Peyer's patch (tissue), 4 donors: ENCODE measurements around the gene SPATA6. TPM values are rescaled to one million over a fixed set of nuclear protein-coding genes. Genes with fewer than 3 reads are reported as not detected.

Experiments used
- DNase-seq, 3 donors: peaks; one replicate each; pipeline ENCODE4 v3.0.0-alpha.2; 2017 to 2019
- H3K27ac ChIP-seq, 4 donors: fragments of 200-600 bp; sonication (generic); one replicate each; pipeline ENCODE4 v1.5.1; 2016 to 2019
- H3K27me3 ChIP-seq, 2 donors: fragments of 200-600 bp; sonication (generic); one replicate each; pipeline ENCODE4 v1.5.1; 2019
- H3K36me3 ChIP-seq, 3 donors: fragments of 200-600 bp; sonication (generic); one replicate each; pipeline ENCODE4 v1.5.1; 2016 to 2019
- H3K4me1 ChIP-seq, 4 donors: fragments of 200-600 bp; sonication (generic); one replicate each; pipeline ENCODE4 v1.5.1; 2016 to 2019
- H3K4me3 ChIP-seq, 4 donors: fragments of 200-600 bp; sonication (generic); 1 replicate in 3 of 4; 2 replicates in 1 of 4; pipeline ENCODE4 v1.5.1; 2016 to 2019; ENCODE audit warnings: mild to moderate bottlenecking in 1 of 4
- H3K9me3 ChIP-seq, 4 donors: fragments of 200-600 bp; sonication (generic); one replicate each; pipeline ENCODE4 v1.5.1; 2016 to 2019; ENCODE audit warnings: mild to moderate bottlenecking in 1 of 4
- CTCF ChIP-seq, 6 experiments: fragments of 450-650 bp in 4 of 6; fragments of 200-600 bp in 2 of 6; sonication (generic) in 1 of 6; IDR thresholded peaks; one replicate each; pipeline ENCODE4 v1.5.1; 2017 to 2019; ENCODE audit warnings: antibody characterized with exemption in 6 of 6, mild to moderate bottlenecking in 3 of 6, moderate library complexity in 1 of 6
- POLR2A ChIP-seq, 2 donors: fragments of 450-650 bp; IDR thresholded peaks; one replicate each; pipeline ENCODE4 v1.5.1; 2017; ENCODE audit warnings: antibody characterized with exemption in 2 of 2, mild to moderate bottlenecking in 2 of 2, moderate library complexity in 2 of 2
- small RNA-seq, 2 donors: library from RNA; depleted of rRNA; stranded (forward); fragments of <200 nt; gene quantifications; one replicate each; pipeline ENCODE3, GENCODE V24; 2016
- total RNA-seq, 4 donors: library from RNA; depleted of rRNA; stranded (reverse); fragments of >200 nt; gene quantifications; one replicate each; pipeline ENCODE4 v1.1.0, GENCODE V29; 2016

SPATA6 gene
- total RNA-seq, 4 donors from 2014 or later, result 7.7 to 34.7 (median 8.4) TPM

- DNase-seq, result no peak
- Histone ChIP-seq H3K4me1 (peaks cover 0 to 35% (median 2%) of the 10 kb centered on the region in 4 donors), H3K27me3 (no peaks in the 10 kb centered on the region), H3K36me3 (no peaks in the 10 kb centered on the region), H3K27ac (peak overlapping the region in 3 of 4 donors; percentile 30 to 79 (median 69)), H3K9me3 (no peaks in the 10 kb centered on the region), H3K4me3 (no peak overlapping the region)
- TF ChIP-seq CTCF (IDR thresholded peaks at IDR 0.05), result no peak
- no peak for TF ChIP-seq POLR2A (IDR thresholded peaks at IDR 0.05)
These were observed 220.7 kb downstream of the SPATA6 start for GRCh38 chr1:48251323-48251722.

- no peaks in the 10 kb centered on the region for H3K27me3 ChIP-seq
- no peak for TF ChIP-seq CTCF (IDR thresholded peaks at IDR 0.05)
- TF ChIP-seq POLR2A (IDR thresholded peaks at IDR 0.05), result no peak
- DNase-seq, result peak in 2 of 3 donors; percentile 85 to 90
- no peak overlapping the region for H3K4me3 ChIP-seq
- no peaks in the 10 kb centered on the region for H3K36me3 ChIP-seq
- no peaks in the 10 kb centered on the region for H3K9me3 ChIP-seq
- H3K27ac ChIP-seq, result peak overlapping the region in 3 of 4 donors; percentile 30 to 79 (median 69)
- peaks cover 0 to 43% (median 2%) of the 10 kb centered on the region in 4 donors for H3K4me1 ChIP-seq
These were observed 221.4 kb downstream of the SPATA6 start for GRCh38 chr1:48250572-48250971.

GRCh38 chr1:48249868-48250267 lies 222.1 kb downstream of the SPATA6 start:
- Histone ChIP-seq H3K27me3 (no peaks in the 10 kb centered on the region), H3K4me1 (peaks cover 0 to 44% (median 2%) of the 10 kb centered on the region in 4 donors), H3K36me3 (no peaks in the 10 kb centered on the region), H3K27ac (peak overlapping the region in 2 of 4 donors; percentile 63 to 79), H3K4me3 (no peak overlapping the region), H3K9me3 (no peaks in the 10 kb centered on the region)
- no peak for DNase-seq
- TF ChIP-seq CTCF (IDR thresholded peaks at IDR 0.05) (peak in 3 of 6 experiments; percentile 15 to 35 (median 24)), POLR2A (IDR thresholded peaks at IDR 0.05) (no peak)

- H3K36me3 ChIP-seq, result no peaks in the 10 kb centered on the region
- TF ChIP-seq CTCF (IDR thresholded peaks at IDR 0.05) (no peak), POLR2A (IDR thresholded peaks at IDR 0.05) (no peak)
- no peak overlapping the region for H3K4me3 ChIP-seq
- peak overlapping the region in 3 of 4 donors; percentile 32 to 79 (median 63) for H3K27ac ChIP-seq
- no peaks in the 10 kb centered on the region for H3K9me3 ChIP-seq
- peaks cover 0 to 44% (median 2%) of the 10 kb centered on the region in 4 donors for H3K4me1 ChIP-seq
- peak in 2 of 3 donors; percentile 72 to 75 for DNase-seq
- H3K27me3 ChIP-seq, result no peaks in the 10 kb centered on the region
These were observed 223.6 kb downstream of the SPATA6 start for GRCh38 chr1:48248356-48248755.

- Histone ChIP-seq H3K4me3 (no peak overlapping the region), H3K4me1 (peaks cover 0 to 40% (median 2%) of the 10 kb centered on the region in 4 donors), H3K27ac (peak overlapping the region in 3 of 4 donors; percentile 20 to 59 (median 56)), H3K36me3 (peaks cover 0 to 4% (median 0%) of the 10 kb centered on the region in 3 donors), H3K27me3 (no peaks in the 10 kb centered on the region), H3K9me3 (no peaks in the 10 kb centered on the region)
- peak in 2 of 3 donors; percentile 86 to 87 for DNase-seq
- no peak for TF ChIP-seq CTCF (IDR thresholded peaks at IDR 0.05)
- TF ChIP-seq POLR2A (IDR thresholded peaks at IDR 0.05), result no peak
These were observed 225.3 kb downstream of the SPATA6 start for GRCh38 chr1:48246727-48247126.

Small RNAs within 50 kb of the gene (small RNA-seq; reads per million reads assigned to genes)
- gene RNU4-61P, result 0 reads per million in 2 donors
- 0 reads per million in 2 donors for gene RNU6-723P

Other genes starting within 250 kb of the SPATA6 start
- gene SLC5A9, start 249.5 kb downstream of the SPATA6 start, total RNA-seq, result 100 to 1,000 TPM in 3 of 4 donors, 1 to 10 TPM in 1; 8.3 to 272 (median 210) TPM